Measurements from ENCODE around the gene ACAN.
A peak's percentile ranks its signal among the peaks of the same experiment; 100 is the strongest.

- peak; percentile 30 for TF ChIP-seq CTCF (IDR thresholded peaks at IDR 0.05; ENCODE audit: low read depth, low read length)
- TF ChIP-seq MYC (IDR thresholded peaks at IDR 0.05; ENCODE audit: low read depth, low read length), result no peak
- no peak for TF ChIP-seq MAX (IDR thresholded peaks at IDR 0.05; ENCODE audit: low read depth, low read length)
- TF ChIP-seq POLR2A (IDR thresholded peaks at IDR 0.05; ENCODE audit: extremely low read depth, insufficient read length), result no peak
Measured at GRCh38 chr15:88834211-88834812, 31.1 kb downstream of the ACAN start.
